GM21825 (cell line): Measurements from ENCODE around the gene BMP3.

Experiments
- ATAC-seq: cut with Tn5 transposase; IDR thresholded peaks from one replicate; pipeline ENCODE4 v1.9.1; 2021; ENCODE audit warnings: mild to moderate bottlenecking, moderate library complexity; ENCODE audit not compliant: unreplicated experiment

The BMP3 gene

DNA sequence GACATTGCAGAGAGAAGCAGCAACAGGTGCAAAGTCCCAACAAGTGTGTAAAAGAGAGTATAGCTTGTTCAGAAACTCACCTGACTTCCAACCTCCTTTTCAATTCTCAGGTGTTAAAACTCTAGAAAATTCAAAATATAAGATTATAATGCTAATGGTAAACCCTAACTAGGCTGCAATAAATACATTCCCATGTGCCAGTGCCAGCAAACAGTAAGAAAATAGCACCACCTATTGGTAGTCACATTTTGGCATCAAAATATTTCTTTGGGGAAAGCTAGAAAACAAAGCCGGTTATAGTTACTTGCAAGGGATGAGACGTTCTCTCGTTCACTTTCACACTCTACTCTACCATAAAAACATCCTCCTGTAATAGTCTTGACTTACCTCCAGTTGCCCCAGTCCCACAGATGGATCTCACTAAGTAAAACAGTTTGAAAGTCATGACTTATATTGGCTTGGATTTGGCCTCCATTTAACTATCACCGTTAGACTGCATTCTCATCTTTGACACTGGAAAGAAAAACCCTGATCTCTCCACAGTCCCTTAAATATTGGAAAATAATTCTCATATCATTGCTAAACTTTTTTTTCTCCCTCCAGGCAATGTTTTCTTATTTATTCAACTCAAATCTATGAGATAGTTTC lies 9.6 kb downstream of the BMP3 start:
- ATAC-seq = no peak

DNA sequence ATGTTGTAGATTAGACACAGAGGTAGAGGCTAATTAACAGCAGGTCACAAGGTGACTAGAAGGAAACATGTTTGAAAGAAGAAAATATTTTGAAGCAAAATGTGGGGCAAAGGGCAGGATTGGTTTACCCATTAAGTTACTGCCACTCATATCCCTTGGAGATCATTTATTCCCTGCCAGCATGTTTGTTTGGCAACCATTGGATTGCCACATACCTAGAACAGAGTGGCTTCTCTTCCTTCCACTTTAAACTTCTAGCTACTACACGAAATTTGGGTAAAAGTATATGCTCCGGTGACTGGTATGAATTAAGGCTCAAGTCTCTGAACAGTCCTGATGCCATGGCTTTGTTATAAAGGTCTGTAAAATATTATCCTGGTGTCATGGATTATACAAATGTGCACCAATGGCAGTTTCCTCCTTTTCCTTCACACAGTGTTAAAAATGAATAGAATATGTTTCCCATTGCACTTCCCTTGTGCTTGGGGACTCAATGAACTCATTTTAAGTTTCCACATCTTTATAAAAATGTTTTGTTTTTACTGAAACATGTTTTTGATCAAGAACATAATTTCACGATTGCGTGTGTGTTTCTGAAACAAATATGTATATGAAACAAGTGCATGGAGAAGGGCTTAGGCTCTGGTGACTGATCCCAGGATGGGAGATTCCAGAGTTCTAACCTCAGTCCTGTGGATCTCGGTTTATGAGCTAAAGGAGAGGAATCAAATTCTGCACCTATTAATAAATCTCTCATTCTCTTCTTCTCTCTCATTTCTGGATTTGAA lies 12.3 kb downstream of the BMP3 start:
- no peak for ATAC-seq

DNA sequence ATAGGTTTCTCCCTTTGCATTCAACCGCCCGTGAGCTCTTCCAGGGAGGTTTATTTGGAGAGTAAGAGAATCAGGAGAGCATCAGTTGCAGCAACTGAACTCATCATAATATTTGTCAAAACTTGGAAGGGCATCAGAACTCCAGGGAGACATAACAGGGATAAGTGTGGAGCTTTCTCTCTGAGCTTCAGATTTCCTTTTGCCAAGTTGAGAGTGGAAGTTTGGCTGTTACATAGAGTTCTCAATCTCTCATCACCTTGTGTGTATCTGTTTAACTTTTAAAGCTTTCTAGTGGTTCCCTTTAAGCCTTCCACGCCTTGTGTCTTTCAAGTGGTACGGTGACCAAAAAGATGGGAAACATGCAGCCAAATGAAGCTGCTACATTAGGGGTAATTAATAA lies 18.8 kb downstream of the BMP3 start:
- no peak for ATAC-seq

DNA sequence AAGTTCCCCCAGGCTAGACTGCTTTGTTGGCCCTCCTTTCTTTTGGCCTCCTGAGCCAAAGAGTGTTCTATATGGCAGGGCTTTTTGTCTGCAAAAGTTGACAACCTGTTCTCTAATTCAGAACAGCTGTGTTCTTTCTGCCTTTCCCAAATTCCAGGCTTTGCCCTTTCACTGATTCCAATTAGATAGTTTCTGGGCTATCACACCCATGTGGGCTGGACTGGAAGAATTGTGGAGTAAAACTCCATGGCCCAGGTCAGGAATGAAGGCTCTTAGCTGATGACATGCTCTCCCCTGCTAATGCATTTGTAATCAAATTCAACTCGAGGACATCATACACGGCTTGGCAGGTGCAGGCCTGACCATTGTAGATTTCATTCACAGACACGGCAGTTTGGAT lies 19.4 kb downstream of the BMP3 start:
- no peak for ATAC-seq

DNA sequence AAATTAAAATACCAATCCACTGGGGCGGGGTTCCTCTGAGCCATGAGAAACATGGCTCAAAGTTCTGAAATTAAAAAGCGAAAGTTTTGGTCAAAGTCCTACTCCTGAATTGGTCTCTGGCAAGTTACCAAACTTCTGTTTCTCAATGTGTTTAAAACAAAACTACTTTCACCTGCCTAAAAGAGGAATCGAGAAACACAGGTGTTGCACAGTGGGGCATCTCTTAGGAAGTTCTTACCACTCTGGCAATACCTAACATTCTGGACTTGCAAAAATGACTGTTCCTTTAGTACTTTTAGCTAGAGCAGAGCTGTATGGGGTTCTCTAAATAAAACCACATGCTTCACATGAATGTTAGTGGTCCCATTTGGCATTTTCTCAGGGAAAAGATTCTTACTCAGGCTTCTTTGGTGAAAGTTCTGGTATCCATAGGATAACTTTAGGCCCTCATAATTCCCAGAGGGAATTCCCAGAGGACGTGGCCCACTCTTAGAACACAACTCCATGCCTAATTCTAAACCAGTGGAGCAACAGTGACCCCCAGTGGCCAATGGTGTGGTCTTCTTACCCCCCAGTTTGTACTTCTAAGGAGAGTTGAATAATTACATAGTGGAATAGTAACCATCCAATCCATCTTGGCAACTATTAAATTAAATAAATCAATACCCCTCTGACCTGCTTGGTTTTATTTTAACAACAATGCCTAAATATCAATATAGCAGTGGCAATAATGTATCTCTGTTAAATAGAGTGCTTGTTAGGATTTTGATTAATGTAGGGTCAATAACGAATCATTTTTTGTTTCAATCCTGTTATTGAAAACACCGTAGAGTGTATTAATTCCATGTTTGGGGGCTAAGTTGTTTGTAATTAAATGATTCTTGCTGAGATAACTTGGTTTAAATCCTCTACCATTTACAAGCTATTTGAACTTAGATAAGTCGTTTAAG lies 21.9 kb downstream of the BMP3 start:
- peak; percentile 97 for ATAC-seq

DNA sequence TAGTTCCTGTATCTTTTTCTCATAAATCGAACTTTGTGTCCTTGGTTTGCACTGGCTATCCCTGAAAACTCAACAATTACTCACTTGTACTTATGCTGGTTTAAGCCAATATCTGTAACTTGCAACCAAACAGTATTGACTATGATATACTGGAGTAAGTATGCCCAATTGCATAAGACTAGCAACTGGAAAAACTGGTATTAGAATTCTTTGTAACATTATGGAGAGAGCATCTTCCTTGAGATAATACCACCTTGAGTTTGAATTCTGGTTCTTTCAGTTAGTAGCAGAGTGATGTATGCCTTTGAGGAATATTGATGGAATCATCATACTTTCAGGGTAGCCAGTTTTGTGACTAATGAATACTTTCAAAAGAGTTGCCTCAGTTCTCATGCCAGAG lies 28.1 kb downstream of the BMP3 start:
- ATAC-seq = no peak

DNA sequence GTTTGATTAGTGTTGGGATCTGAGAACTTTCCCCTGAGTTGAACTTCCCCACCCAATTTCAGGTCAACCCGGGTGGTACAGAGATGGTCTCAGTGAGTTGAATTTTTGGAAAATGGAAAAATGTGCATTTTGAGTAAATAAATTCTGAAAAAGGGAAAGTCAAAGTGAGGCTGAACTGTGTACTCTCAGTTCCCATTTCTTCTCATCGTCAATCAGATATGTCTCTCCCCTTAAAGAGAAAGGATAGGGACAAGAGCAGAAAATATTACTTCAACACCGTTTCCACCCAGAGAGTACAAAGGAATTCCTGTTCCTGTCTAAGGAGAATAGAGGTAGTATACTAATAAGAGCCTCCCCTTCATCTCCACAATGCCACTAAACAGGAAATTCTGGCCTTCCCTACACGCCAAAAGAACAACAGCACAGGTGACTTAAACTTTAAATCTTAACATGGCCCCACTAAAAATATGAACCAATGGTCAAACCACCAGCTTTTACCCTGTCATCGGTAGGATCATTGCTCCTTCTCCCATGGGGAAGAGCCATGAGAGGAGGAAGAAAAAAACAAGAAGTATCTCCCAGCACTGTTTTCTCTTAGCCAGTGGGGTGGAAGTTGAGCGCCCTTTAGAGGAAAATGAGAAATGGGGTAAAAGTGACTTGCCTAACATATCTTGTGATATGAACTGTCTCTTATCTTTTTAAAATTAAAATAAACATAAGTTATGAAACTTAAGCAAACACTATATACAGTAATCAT lies 30.3 kb downstream of the BMP3 start:
- no peak for ATAC-seq

DNA sequence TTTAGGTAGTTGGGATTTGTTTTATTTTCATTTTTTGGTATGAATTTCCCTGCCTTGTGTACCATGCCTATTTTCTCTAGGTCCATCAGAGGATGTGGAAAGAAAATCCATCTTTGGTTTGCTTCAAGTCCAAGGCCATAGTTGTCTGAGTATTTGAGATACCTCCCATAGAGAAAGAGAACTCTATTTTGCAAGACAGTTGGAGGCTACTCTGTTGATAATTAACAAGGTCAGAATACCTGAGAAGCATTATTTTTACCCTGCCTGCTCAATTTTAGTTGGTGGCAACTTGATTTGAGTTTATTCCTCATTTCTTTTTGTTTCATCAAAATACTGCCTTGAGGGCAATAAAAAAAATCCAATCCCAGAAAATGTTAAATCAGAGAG lies 30.8 kb downstream of the BMP3 start:
- no peak for ATAC-seq

DNA sequence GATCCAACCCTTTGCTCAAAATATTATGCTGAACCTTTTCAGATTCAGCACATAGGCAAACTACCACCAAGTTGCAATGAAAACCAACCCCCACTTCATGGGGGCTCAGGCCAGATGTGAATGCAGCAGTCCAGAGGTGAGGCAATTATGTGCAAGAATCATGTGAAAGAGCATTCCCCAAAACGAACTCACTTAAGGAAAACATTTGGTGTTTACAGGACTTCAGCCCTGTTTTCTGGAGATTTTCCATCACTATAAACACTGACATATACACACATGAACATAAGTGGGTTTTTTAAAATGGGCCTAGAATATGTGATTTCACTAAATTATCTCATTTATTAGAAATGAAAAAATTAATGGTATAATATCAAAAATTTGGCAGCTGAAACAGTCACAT lies 31.5 kb downstream of the BMP3 start:
- no peak for ATAC-seq

DNA sequence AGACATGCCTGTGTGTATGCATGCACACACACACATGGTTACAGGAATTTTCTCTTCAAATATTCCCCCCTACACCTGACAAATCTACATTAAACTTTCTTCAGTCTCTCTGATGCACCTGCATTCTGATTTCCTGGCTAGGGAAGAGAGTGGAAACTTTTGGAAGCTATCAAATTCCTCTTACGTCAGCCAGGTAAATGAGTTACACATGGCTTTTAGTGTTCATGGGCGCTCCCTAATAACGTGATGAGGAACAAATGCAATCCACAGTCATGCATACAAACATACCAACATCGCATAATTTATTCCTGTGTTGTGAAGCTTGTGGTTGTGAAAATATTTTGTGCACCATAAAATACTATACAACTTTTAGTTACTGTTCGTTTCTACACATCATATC lies 34.9 kb downstream of the BMP3 start:
- no peak for ATAC-seq

DNA sequence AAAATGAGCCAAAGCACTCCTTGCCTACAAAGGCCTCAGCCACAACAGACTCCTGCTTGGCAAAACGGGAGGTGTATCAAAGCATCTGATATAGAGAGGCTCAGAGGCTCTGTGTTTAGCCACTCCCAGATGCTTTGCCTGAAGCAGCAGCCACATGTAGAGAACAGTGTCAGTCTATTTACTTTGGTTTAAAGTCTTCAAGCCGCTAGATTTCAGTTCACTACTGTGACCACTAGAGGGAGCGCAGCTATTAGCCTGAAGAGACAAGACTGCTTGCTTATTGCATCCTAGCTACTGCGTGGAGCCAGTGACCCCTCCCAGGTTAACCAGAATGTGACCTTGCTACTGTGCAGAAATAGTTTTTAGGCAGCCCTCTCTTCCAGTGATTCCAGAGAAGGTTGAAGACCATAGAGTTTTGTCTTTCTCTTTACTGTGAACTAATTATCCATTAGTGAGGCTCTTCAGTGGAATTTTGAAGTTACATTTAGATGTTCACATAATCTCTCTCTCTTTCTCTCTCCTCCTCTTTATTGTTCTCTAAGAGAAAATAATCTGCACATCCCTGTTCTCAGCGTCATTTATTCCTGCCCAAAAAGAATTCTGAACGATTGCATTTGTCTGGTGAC lies 39.3 kb downstream of the BMP3 start:
- peak; percentile 97 for ATAC-seq

DNA sequence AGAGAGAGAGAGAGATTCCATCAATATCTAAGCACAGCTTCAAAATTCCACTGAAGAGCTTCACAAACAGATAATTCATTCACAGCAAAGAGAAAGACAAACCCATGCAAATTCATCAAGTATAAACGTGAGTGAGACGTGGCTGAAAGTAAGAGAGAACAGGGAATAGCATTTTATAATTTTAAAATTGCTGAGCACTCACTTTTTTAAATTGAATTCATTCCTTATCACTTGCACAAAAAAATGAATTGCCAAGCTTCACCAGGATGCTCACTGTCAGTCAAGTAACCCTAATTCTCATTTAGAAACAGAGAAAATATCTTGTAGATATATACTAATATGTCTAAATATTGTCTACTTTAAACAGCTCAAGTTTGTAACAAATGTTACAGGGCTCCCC lies 40.5 kb downstream of the BMP3 start:
- no peak for ATAC-seq

DNA sequence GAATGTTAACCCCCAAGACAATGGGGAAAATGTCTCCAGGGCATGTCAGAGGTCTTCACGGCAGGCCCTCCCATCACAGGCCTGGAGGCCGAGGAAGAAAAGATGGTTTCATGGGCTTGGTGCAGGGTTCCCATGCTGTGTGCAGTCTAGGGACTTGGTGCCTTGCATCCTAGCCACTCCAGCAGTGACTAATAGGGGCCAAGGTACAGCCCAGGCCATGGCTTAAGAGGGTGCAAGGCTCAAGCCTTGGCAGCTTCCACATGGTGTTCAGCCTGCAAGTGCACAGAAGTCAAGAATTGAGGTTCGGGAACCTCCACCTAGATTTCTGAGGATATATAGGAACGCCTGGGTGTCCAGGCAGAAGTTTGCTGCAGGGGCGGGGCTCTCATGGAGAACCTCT lies 50.6 kb downstream of the BMP3 start:
- no peak for ATAC-seq

DNA sequence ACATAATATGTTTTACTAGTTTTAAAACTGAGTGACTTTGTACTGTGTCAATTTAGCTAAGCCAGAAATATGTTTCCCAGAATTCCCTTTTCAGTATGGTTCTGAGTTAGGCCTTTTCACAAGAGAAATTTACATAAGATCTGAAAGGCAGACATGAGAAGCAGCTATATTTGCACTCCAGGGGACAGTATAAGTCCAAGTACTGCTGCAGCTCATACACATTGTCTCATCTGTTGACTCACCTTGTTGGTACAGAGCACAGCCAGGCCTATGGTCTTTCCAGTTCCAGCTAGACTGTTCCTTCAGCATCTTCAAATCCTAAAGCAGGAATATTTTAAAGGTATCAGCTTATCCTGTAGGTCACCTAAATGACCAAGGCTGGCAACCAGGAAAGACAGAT lies 53.5 kb downstream of the BMP3 start:
- no peak for ATAC-seq

DNA sequence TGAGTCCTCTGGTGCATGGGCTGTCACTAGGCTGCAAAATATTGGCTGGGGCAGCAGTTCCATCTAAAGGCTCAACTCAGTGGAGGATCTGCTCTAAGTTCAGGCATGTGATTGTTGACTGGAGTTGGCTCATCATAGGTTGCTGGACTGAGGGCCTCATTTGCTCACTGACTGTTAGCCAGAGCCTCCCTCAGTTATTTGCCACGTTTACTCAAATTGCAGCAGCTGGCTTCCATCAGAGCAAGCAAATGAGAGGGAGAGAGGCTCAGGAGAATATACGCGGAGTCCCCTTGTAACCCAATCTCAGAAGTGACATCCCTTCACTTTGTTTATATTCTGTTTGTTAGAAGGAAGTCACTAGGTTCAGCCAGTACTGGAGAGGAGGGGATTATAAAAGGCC lies 54.1 kb downstream of the BMP3 start:
- no peak for ATAC-seq

DNA sequence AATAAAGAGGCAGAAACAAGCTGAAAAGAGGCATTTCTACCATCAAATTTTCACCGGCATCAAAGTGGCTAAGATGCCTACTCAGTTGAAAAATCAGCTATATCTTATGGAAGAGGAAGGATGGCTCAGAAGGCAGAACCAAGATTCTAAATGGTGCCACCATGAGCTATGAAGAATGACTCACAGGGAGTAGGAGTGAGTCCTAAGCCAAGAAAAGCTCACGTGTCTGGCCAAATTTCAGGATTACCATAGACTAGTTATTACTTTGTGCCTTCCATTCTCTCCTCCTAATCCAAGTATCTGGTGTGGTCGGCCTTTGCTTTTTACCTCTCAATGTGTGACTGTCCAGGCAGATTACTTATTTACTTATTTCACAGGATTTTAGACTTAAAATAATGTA lies 54.8 kb downstream of the BMP3 start:
- ATAC-seq = no peak

DNA sequence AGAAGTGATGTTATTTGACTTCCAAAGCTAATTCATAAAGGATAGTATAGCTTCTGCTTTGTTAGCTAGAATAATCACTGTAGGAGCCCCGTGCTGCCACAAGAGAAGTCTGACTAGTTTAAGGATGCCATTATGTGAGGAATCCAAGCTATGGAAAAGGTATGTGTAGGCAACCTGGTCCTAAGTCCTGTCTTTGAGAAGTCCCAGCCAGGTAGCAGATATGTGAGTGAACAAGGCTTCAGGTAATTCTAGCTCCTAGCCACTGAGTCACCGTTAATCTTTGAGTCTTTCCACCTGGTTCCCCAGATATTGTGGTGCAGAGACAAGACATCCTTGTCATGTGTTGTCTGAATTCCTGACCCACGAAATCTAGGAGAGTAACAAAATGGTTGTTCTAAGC lies 55.5 kb downstream of the BMP3 start:
- no peak for ATAC-seq

DNA sequence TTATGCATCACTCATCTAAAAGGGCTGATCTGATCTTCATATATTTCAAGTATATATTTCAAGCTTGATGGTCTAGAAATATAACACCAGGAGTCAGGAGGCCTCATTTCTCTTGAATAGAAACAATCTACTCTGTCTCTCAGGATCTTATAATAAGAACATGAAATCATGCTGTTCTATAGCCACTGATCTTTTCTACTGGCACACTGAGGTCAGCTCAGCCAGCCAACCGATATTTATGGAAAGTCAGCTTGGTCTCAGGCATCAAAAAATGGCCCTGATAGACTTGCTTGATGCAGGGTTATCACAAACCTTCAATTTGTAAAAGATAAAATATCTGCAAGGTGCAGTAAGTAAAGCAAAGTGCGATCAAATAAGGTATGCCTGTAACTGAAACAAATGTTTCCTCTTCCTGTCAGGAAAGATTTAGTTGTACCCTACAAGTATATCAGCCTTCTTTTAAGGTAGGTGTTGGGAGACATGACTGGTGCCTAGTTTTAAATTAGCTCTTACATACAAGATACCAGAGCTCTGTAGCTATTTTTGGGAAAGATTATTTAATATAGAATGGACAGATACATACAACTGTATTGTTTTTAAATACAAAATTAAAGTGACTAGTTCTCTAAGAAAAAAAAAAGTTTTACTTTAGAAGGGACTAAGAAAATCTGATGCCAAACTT lies 63.4 kb downstream of the BMP3 start:
- no peak for ATAC-seq

DNA sequence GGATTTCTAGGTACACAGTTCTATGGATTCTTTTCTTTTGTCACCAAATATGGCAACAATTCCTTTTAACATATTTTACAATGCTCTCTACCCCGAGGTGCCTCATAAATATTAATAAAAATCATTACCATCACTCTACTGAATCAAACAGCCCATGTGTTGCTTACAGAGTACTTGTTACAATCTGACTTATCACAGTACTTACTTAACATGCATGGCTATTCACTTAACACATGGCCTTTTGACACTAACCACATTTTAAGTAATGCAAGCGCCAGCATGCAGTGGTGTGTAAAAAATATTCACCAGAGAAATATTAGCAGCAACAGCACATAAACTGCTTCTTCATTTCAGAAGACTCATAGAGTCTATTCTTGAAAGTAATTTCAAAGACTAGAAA lies 64.9 kb downstream of the BMP3 start:
- ATAC-seq = no peak

DNA sequence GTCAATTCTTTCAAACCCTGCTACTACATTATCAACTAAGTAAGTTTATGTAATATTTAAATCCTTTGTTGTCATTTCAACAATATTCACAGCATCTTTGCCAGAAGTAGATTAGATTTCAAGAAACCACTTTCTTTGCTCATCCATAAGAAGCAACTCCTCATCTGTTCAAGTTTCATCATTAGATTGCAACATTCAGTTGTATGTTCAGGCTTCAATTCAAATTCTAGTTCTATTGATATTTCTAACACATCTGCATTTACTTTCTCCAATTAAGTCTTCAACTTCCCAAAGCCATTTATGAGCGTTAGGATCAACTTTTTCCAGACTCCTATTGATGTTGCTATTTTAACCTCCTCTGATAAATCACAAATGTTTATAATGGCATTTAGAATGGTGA lies 66.1 kb downstream of the BMP3 start:
- no peak for ATAC-seq
